Ishikawa (cell line): Measurements from ENCODE around the gene INPP5B.

ENCODE experiments used
- CEBPB ChIP-seq: IDR thresholded peaks from 2 replicates; pipeline ENCODE4 v1.6.1; 2012
- CREB1 ChIP-seq: IDR thresholded peaks from 2 replicates; pipeline ENCODE4 v1.6.1; 2012; ENCODE audit warnings: low read depth
- EGR1 ChIP-seq: IDR thresholded peaks from 2 replicates; pipeline ENCODE4 v1.6.1; 2012
- EP300 ChIP-seq: IDR thresholded peaks from 2 replicates; pipeline ENCODE4 v1.6.1; 2012; ENCODE audit warnings: borderline replicate concordance
- FOXM1 ChIP-seq: IDR thresholded peaks from 2 replicates; pipeline ENCODE4 v1.6.1; 2012; ENCODE audit warnings: low read depth, borderline replicate concordance
- MAX ChIP-seq: IDR thresholded peaks from 2 replicates; pipeline ENCODE4 v1.6.1; 2012
- NFIC ChIP-seq: IDR thresholded peaks from 2 replicates; pipeline ENCODE4 v1.6.1; 2012
- RAD21 ChIP-seq: IDR thresholded peaks from 2 replicates; pipeline ENCODE4 v1.6.1; 2012; ENCODE audit warnings: low read depth
- REST ChIP-seq: IDR thresholded peaks from 2 replicates; pipeline ENCODE4 v1.6.1; 2012; ENCODE audit warnings: low read depth, mild to moderate bottlenecking
- TAF1 ChIP-seq: IDR thresholded peaks from 2 replicates; pipeline ENCODE4 v1.6.1; 2012; ENCODE audit warnings: low read depth, mild to moderate bottlenecking
- TCF12 ChIP-seq: IDR thresholded peaks from 2 replicates; pipeline ENCODE4 v1.6.1; 2012; ENCODE audit warnings: low read depth
- TEAD4 ChIP-seq: IDR thresholded peaks from 2 replicates; pipeline ENCODE4 v1.6.1; 2012
- USF1 ChIP-seq: IDR thresholded peaks from 2 replicates; pipeline ENCODE4 v1.6.1; 2012
- YY1 ChIP-seq: IDR thresholded peaks from 2 replicates; pipeline ENCODE4 v1.6.1; 2012; ENCODE audit warnings: low read depth
- ZBTB7A ChIP-seq: IDR thresholded peaks from 2 replicates; pipeline ENCODE4 v1.6.1; 2012; ENCODE audit warnings: low read depth

The INPP5B gene

GRCh38 chr1:37845786-37846185 lies 101.1 kb downstream of the INPP5B start:
- no peak for TF ChIP-seq REST
- TF ChIP-seq RAD21, result no peak
- TF ChIP-seq MAX, result no peak
- no peak for TF ChIP-seq EGR1
- no peak for TF ChIP-seq YY1
- no peak for TF ChIP-seq TCF12
- TF ChIP-seq NFIC, result no peak
- no peak for TF ChIP-seq USF1
- no peak for TF ChIP-seq FOXM1
- TF ChIP-seq TAF1, result no peak
- TF ChIP-seq CEBPB, result no peak
- TF ChIP-seq TEAD4, result no peak
- no peak for TF ChIP-seq ZBTB7A
- TF ChIP-seq CREB1, result no peak

- TF ChIP-seq YY1 (no peak), TEAD4 (no peak), TCF12 (no peak), FOXM1 (no peak), USF1 (no peak)
These were observed 101.7 kb downstream of the INPP5B start for GRCh38 chr1:37845049-37845646.

GRCh38 chr1:37844536-37844935 lies 102.3 kb downstream of the INPP5B start:
- TF ChIP-seq CEBPB, result no peak
- TF ChIP-seq ZBTB7A, result no peak
- no peak for TF ChIP-seq USF1
- no peak for TF ChIP-seq CREB1
- no peak for TF ChIP-seq REST
- no peak for TF ChIP-seq TCF12
- no peak for TF ChIP-seq NFIC
- TF ChIP-seq TEAD4, result no peak
- TF ChIP-seq TAF1, result no peak
- no peak for TF ChIP-seq YY1
- TF ChIP-seq MAX, result no peak
- no peak for TF ChIP-seq EP300
- TF ChIP-seq EGR1, result no peak
- no peak for TF ChIP-seq FOXM1

- TF ChIP-seq YY1 (no peak), CEBPB (no peak), ZBTB7A (no peak), REST (no peak), NFIC (no peak), TCF12 (no peak), RAD21 (no peak), EP300 (no peak), CREB1 (no peak), FOXM1 (no peak), USF1 (no peak)
These were observed 105.2 kb downstream of the INPP5B start for GRCh38 chr1:37841652-37842051.
